ENCODE data around the gene COL4A3.

- TF ChIP-seq CTCF (IDR thresholded peaks at IDR 0.05) (no peak), POLR2AphosphoS5 (IDR thresholded peaks at IDR 0.05; ENCODE audit: insufficient read depth in 1 of 2, low read depth in 1 of 2) (no peak), POLR2A (IDR thresholded peaks at IDR 0.05) (no peak)
Measured at GRCh38 chr2:227317834-227318233, 153.4 kb downstream of the COL4A3 start.
